ENCODE results near the gene TCEAL7. TPM values are rescaled to one million over a fixed set of nuclear protein-coding genes. Genes with fewer than 3 reads are reported as not detected.
A peak's percentile ranks its signal among the peaks of the same experiment; 100 is the strongest.
"Not testable (repeated sequence)": the region's sequence is repeated elsewhere in the genome, so short reads cannot be mapped to it uniquely, and the experiment has no call there.

Gene TCEAL7
- total RNA-seq, 1 donor from 2014 or later: 34.3 TPM

GRCh38 chrX:103356858-103357257 is 26.8 kb downstream of the TCEAL7 start:
- peaks cover 3% of the 10 kb centered on the region for H3K27me3 Mint-ChIP-seq (ENCODE audit: insufficient read depth, low read depth)
- peaks cover 12% of the 10 kb centered on the region for H3K36me3 Mint-ChIP-seq
- H3K9me3 ChIP-seq (ENCODE audit: low read depth): no peaks in the 10 kb centered on the region
- peak; percentile 31 for DNase-seq (ENCODE audit: low spot score)
- H3K9me3 Mint-ChIP-seq: no peaks in the 10 kb centered on the region
- H3K27me3 ChIP-seq: no peaks in the 10 kb centered on the region
- peak overlapping the region; percentile 99 for H3K4me3 Mint-ChIP-seq
- H3F3A ChIP-seq (ENCODE audit: low read depth): no peaks in the 10 kb centered on the region
- peak overlapping the region; percentile 81 for H3K4me2 ChIP-seq
- H3K4me1 ChIP-seq: peaks cover 6% of the 10 kb centered on the region
- H3K27ac ChIP-seq: peak overlapping the region; percentile 67
- H3K4me3 ChIP-seq: peak overlapping the region; percentile 84
- peak overlapping the region; percentile 81 for H3K27ac Mint-ChIP-seq
- no peak for TF ChIP-seq EZH2phosphoT487 (IDR thresholded peaks at IDR 0.05)
- no peak for TF ChIP-seq CTCF (IDR thresholded peaks at IDR 0.05)
- TF ChIP-seq EZH2 (IDR thresholded peaks at IDR 0.05): no peak
- no peaks in the 10 kb centered on the region for H4K20me1 ChIP-seq (ENCODE audit: low read depth)
- peaks cover 22% of the 10 kb centered on the region for H3K79me2 ChIP-seq (ENCODE audit: low read depth)
- H3K36me3 ChIP-seq: peaks cover 8% of the 10 kb centered on the region
- peak overlapping the region; percentile 87 for H2AFZ ChIP-seq (replicated peaks)
- H3K9ac ChIP-seq: peak overlapping the region; percentile 65
- peaks cover 18% of the 10 kb centered on the region for H3K4me1 Mint-ChIP-seq

DNA sequence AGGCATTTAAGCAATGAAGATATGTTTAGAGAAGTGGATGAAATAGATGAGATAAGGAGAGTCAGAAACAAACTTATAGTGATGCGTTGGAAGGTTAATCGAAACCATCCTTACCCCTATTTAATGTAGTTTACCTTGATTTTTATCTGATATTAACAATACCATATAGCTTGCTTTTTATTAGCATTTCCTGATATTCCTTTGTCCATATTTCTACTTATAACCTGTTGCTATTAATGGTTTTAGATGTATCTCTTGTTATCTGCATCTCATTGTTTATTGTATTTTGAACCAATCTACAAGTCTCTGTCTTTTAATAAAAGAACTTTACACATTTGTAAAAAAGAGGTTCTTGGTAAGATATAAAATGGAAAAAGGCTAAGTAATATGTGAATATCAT is 27.8 kb downstream of the TCEAL7 start:
- Histone ChIP-seq H3K27ac (no peak overlapping the region), H3K27me3 (no peaks in the 10 kb centered on the region), H3K4me2 (peak overlapping the region; percentile 81), H3K4me3 (peak overlapping the region; percentile 84), H3K79me2 (ENCODE audit: low read depth) (peaks cover 22% of the 10 kb centered on the region), H3F3A (ENCODE audit: low read depth) (no peaks in the 10 kb centered on the region), H3K9me3 (ENCODE audit: low read depth) (no peaks in the 10 kb centered on the region), H4K20me1 (ENCODE audit: low read depth) (no peaks in the 10 kb centered on the region), H3K9ac (no peak overlapping the region), H2AFZ (replicated peaks) (no peak overlapping the region), H3K4me1 (peaks cover 6% of the 10 kb centered on the region), H3K36me3 (peaks cover 8% of the 10 kb centered on the region)
- H3K36me3 Mint-ChIP-seq: peaks cover 12% of the 10 kb centered on the region
- DNase-seq (ENCODE audit: low spot score): no peak
- H3K4me3 Mint-ChIP-seq: peak overlapping the region; percentile 99
- no peak overlapping the region for H3K27ac Mint-ChIP-seq
- peaks cover 3% of the 10 kb centered on the region for H3K27me3 Mint-ChIP-seq (ENCODE audit: insufficient read depth, low read depth)
- TF ChIP-seq CTCF (IDR thresholded peaks at IDR 0.05) (no peak), EZH2 (IDR thresholded peaks at IDR 0.05) (no peak), EZH2phosphoT487 (IDR thresholded peaks at IDR 0.05) (no peak)
- H3K4me1 Mint-ChIP-seq: peaks cover 23% of the 10 kb centered on the region
- no peaks in the 10 kb centered on the region for H3K9me3 Mint-ChIP-seq

GRCh38 chrX:103359605-103360004 is 29.6 kb downstream of the TCEAL7 start:
- H3K27ac Mint-ChIP-seq; H4K20me1 ChIP-seq (ENCODE audit: low read depth); H2AFZ ChIP-seq (replicated peaks); H3K9ac ChIP-seq; H3K9me3 ChIP-seq (ENCODE audit: low read depth); H3K27me3 Mint-ChIP-seq (ENCODE audit: insufficient read depth, low read depth); H3K4me2 ChIP-seq; H3K4me3 ChIP-seq; H3F3A ChIP-seq (ENCODE audit: low read depth); H3K27me3 ChIP-seq; H3K9me3 Mint-ChIP-seq; H3K4me3 Mint-ChIP-seq; H3K36me3 ChIP-seq; H3K4me1 ChIP-seq; DNase-seq (ENCODE audit: low spot score); H3K27ac ChIP-seq: not testable (repeated sequence)
- peaks cover 22% of the 10 kb centered on the region for H3K79me2 ChIP-seq (ENCODE audit: low read depth)
- Mint-ChIP-seq H3K4me1 (peaks cover 25% of the 10 kb centered on the region), H3K36me3 (peaks cover 12% of the 10 kb centered on the region)

- no peak overlapping the region for H3K27ac Mint-ChIP-seq
- H3K27ac ChIP-seq: no peak overlapping the region
These were observed 30.1 kb downstream of the TCEAL7 start for GRCh38 chrX:103360092-103360491.

More at GRCh38 chrX:103360092-103360491, 30.1 kb downstream of the TCEAL7 start:
- Histone ChIP-seq H3K4me1 (peaks cover 6% of the 10 kb centered on the region), H3K9ac (no peak overlapping the region), H3K4me3 (no peak overlapping the region), H3K4me2 (no peak overlapping the region), H3K36me3 (peaks cover 8% of the 10 kb centered on the region), H3F3A (ENCODE audit: low read depth) (no peaks in the 10 kb centered on the region), H3K79me2 (ENCODE audit: low read depth) (peaks cover 22% of the 10 kb centered on the region), H2AFZ (replicated peaks) (no peak overlapping the region), H4K20me1 (ENCODE audit: low read depth) (no peaks in the 10 kb centered on the region), H3K27me3 (no peaks in the 10 kb centered on the region), H3K9me3 (ENCODE audit: low read depth) (no peaks in the 10 kb centered on the region)
- Mint-ChIP-seq H3K9me3 (no peaks in the 10 kb centered on the region), H3K36me3 (peaks cover 12% of the 10 kb centered on the region), H3K4me3 (no peak overlapping the region), H3K4me1 (peaks cover 25% of the 10 kb centered on the region), H3K27me3 (ENCODE audit: insufficient read depth, low read depth) (peaks cover 3% of the 10 kb centered on the region)
- TF ChIP-seq EZH2 (IDR thresholded peaks at IDR 0.05) (no peak), CTCF (IDR thresholded peaks at IDR 0.05) (no peak), EZH2phosphoT487 (IDR thresholded peaks at IDR 0.05) (no peak)
- no peak for DNase-seq (ENCODE audit: low spot score)
